Measurements from ENCODE around the gene OCEL1. TPM values are rescaled to one million over a fixed set of nuclear protein-coding genes. Genes with fewer than 3 reads are reported as not detected.

The OCEL1 gene
- total RNA-seq, 1 experiment from 2014 or later: 5.6 TPM

- H3K4me2 ChIP-seq (ENCODE audit: low read length): peak overlapping the region; percentile 66
- POLR2A ChIA-PET (ENCODE audit: unreplicated experiment): no interaction called here
- no peak for TF ChIP-seq EZH2 (IDR thresholded peaks at IDR 0.05; ENCODE audit: low read length, unreplicated experiment)
- no peak for TF ChIP-seq CTCF (conservative IDR thresholded peaks at IDR 0.05; ENCODE audit: low read depth, low read length)
- TF ChIP-seq EZH2phosphoT487 (IDR thresholded peaks at IDR 0.05; ENCODE audit: borderline replicate concordance, low read length): no peak
- ATAC-seq (peak; percentile 28), DNase-seq (no peak)
- peak overlapping the region; percentile 61; the same call in 1 of the 2 replicates for H3K4me3 ChIP-seq (ENCODE audit: low read length)
- H3K36me3 ChIP-seq (ENCODE audit: low read depth, low read length): peaks cover 19% of the 10 kb centered on the region; the same call in 1 of the 2 replicates
- H2AFZ ChIP-seq (ENCODE audit: low read length): no peak overlapping the region
- CTCF ChIA-PET: interaction anchor here (0.6 kb wide), 2 partner anchors 8 to 45 kb away, joined by 3 to 5 read pairs; no protein-coding TSS in a partner anchor
- peaks cover 42% of the 10 kb centered on the region for H3K79me2 ChIP-seq (ENCODE audit: low read length)
- intact Hi-C loops (cut with micrococcal nuclease): no loop called here
- no TSS peak for BruUV-seq (replicated peaks)
- no peak overlapping the region for H3K27ac ChIP-seq (ENCODE audit: low read length)
- H3K27me3 ChIP-seq (ENCODE audit: low read length): no peaks in the 10 kb centered on the region
- H3F3A ChIP-seq (ENCODE audit: low read length, unreplicated experiment): no peaks in the 10 kb centered on the region
- no peaks in the 10 kb centered on the region; the same call in 1 of the 2 replicates for H4K20me1 ChIP-seq (ENCODE audit: low read length)
- peak overlapping the region; percentile 37; the same call in 1 of the 2 replicates for H3K9ac ChIP-seq (ENCODE audit: low read length)
- H3K9me2 ChIP-seq (replicated peaks; ENCODE audit: low read length): no peaks in the 10 kb centered on the region
- no peaks in the 10 kb centered on the region for H3K9me3 ChIP-seq (ENCODE audit: low read length)
- no peaks in the 10 kb centered on the region; the same call in 1 of the 2 replicates for H3K4me1 ChIP-seq (ENCODE audit: insufficient read depth, low read length)
Observed at GRCh38 chr19:17235971-17236777, 10.1 kb downstream of the OCEL1 start.

- Histone ChIP-seq H2AFZ (ENCODE audit: low read length) (no peak overlapping the region), H3K4me3 (ENCODE audit: low read length) (no peak overlapping the region), H3K4me2 (ENCODE audit: low read length) (no peak overlapping the region), H3K79me2 (ENCODE audit: low read length) (peaks cover 51% of the 10 kb centered on the region), H3K4me1 (ENCODE audit: insufficient read depth, low read length) (no peaks in the 10 kb centered on the region; the same call in 1 of the 2 replicates), H3K9ac (ENCODE audit: low read length) (no peak overlapping the region), H3F3A (ENCODE audit: low read length, unreplicated experiment) (no peaks in the 10 kb centered on the region), H3K9me3 (ENCODE audit: low read length) (no peaks in the 10 kb centered on the region), H3K36me3 (ENCODE audit: low read depth, low read length) (peaks cover 15% of the 10 kb centered on the region; the same call in 1 of the 2 replicates), H4K20me1 (ENCODE audit: low read length) (no peaks in the 10 kb centered on the region; the same call in 1 of the 2 replicates), H3K27me3 (ENCODE audit: low read length) (no peaks in the 10 kb centered on the region), H3K27ac (ENCODE audit: low read length) (no peak overlapping the region), H3K9me2 (replicated peaks; ENCODE audit: low read length) (no peaks in the 10 kb centered on the region)
- ChIA-PET POLR2A (ENCODE audit: unreplicated experiment) (no interaction called here), CTCF (interaction anchor here (0.6 kb wide), 2 partner anchors 44 to 48 kb away, joined by 3 to 5 read pairs; no protein-coding TSS in a partner anchor)
- ATAC-seq: no peak
- TF ChIP-seq CTCF (conservative IDR thresholded peaks at IDR 0.05; ENCODE audit: low read depth, low read length): no peak
- no peak for TF ChIP-seq EZH2phosphoT487 (IDR thresholded peaks at IDR 0.05; ENCODE audit: borderline replicate concordance, low read length)
- TF ChIP-seq EZH2 (IDR thresholded peaks at IDR 0.05; ENCODE audit: low read length, unreplicated experiment): no peak
- no peak for DNase-seq
- intact Hi-C loops (cut with micrococcal nuclease): no loop called here
- no TSS peak for BruUV-seq (replicated peaks)
Observed at GRCh38 chr19:17236811-17237543, 11.0 kb downstream of the OCEL1 start.
